Loucy (cell line): ENCODE data around the gene TM9SF3.

Experiments
- H2AFZ ChIP-seq: fragments of 200-600 bp; sonication (generic); 2 replicates; pipeline ENCODE4 v1.6.0; 2016; ENCODE audit warnings: antibody characterized with exemption, mild to moderate bottlenecking, low read length, moderate library complexity
- H3F3A ChIP-seq: fragments of 200-600 bp; 2 replicates; pipeline ENCODE4 v1.6.0; 2016; ENCODE audit warnings: antibody characterized with exemption, low read depth, mild to moderate bottlenecking
- H3K27me3 ChIP-seq: fragments of 200-600 bp; sonication (generic); 2 replicates; pipeline ENCODE4 v1.6.1; 2014; ENCODE audit warnings: low read length, mild to moderate bottlenecking; ENCODE audit not compliant: insufficient read depth, poor library complexity, severe bottlenecking
- H3K36me3 ChIP-seq: fragments of 200-600 bp; sonication (generic); 2 replicates; pipeline ENCODE4 v1.6.1; 2016; ENCODE audit warnings: low read length; ENCODE audit not compliant: insufficient read depth
- H3K4me1 ChIP-seq: fragments of 200-600 bp; sonication (generic); 2 replicates; pipeline ENCODE4 v1.5.1; 2014; ENCODE audit warnings: low read length, mild to moderate bottlenecking; ENCODE audit not compliant: insufficient read depth, poor library complexity, severe bottlenecking
- H3K4me2 ChIP-seq: fragments of 200-600 bp; sonication (generic); 2 replicates; pipeline ENCODE4 v1.6.0; 2014; ENCODE audit warnings: antibody characterized with exemption, low read length, low read depth, mild to moderate bottlenecking; ENCODE audit not compliant: poor library complexity, severe bottlenecking
- H3K4me3 ChIP-seq: fragments of 200-600 bp; sonication (generic); 2 replicates; pipeline ENCODE4 v1.5.1; 2014; ENCODE audit warnings: low read length, mild to moderate bottlenecking, mixed read lengths; ENCODE audit not compliant: poor library complexity, severe bottlenecking
- H3K79me2 ChIP-seq: fragments of 200-600 bp; sonication (generic); 2 replicates; pipeline ENCODE4 v1.6.1; 2014; ENCODE audit warnings: low read length; ENCODE audit not compliant: insufficient read depth
- H3K9ac ChIP-seq: fragments of 200-600 bp; sonication (generic); 2 replicates; pipeline ENCODE4 v1.6.0; 2014; ENCODE audit warnings: mild to moderate bottlenecking, low read depth, low read length, moderate library complexity; ENCODE audit not compliant: poor library complexity, severe bottlenecking
- H3K9me2 ChIP-seq: fragments of 200-600 bp; sonication (generic); replicated peaks from 2 replicates; pipeline ENCODE4 v1.6.1; 2016; ENCODE audit warnings: low read depth, low read length, mixed read lengths
- H3K9me3 ChIP-seq: fragments of 200-600 bp; sonication (generic); 2 replicates; pipeline ENCODE4 v1.6.1; 2014; ENCODE audit warnings: mild to moderate bottlenecking, antibody characterized with exemption, low read length, low read depth; ENCODE audit not compliant: insufficient read depth
- H4K20me1 ChIP-seq: fragments of 200-600 bp; sonication (generic); 2 replicates; pipeline ENCODE4 v1.6.0; 2014; ENCODE audit warnings: antibody characterized with exemption, low read length, mild to moderate bottlenecking; ENCODE audit not compliant: insufficient read depth, poor library complexity, severe bottlenecking
- EZH2phosphoT487 ChIP-seq: fragments of 200-600 bp; IDR thresholded peaks from 2 replicates; pipeline ENCODE4 v1.6.1; 2018; ENCODE audit warnings: antibody characterized with exemption, mild to moderate bottlenecking, moderate library complexity, borderline replicate concordance
- TF ChIP-seq, protein P1 (sequence below): fragments of 200-600 bp; sonication (generic); conservative IDR thresholded peaks from 2 replicates; pipeline ENCODE4 v1.5.1; 2014; ENCODE audit warnings: mild to moderate bottlenecking, antibody characterized with exemption, low read length

Gene TM9SF3

DNA sequence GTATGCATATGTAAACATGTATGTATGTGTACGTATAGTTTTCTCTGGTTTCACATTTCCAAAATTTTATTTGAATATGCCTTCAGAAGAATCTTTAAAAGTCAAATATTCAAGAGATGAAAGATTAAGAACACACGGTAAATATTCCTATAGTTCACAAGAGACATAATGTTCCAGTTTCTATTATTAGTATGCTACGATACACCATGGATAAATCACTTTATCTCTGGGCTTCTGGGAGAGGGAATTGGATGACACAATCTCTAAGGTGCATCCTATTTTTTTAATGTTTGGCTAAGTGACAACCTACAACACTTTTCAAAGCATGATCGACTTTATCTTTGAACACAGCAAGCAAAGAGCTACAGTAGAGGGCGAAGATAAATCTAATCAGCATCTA lies 13.8 kb downstream of the TM9SF3 start:
- Histone ChIP-seq H3K79me2 (peaks cover 99% of the 10 kb centered on the region), H3K36me3 (peaks cover 32% of the 10 kb centered on the region; the same call in 1 of the 2 replicates), H3K4me2 (no peak overlapping the region), H3K27me3 (no peaks in the 10 kb centered on the region), H3K9me2 (no peaks in the 10 kb centered on the region), H3K4me3 (no peak overlapping the region), H3K9ac (no peak overlapping the region), H3K9me3 (no peaks in the 10 kb centered on the region), H3K4me1 (peaks cover 14% of the 10 kb centered on the region), H2AFZ (no peak overlapping the region), H3F3A (no peaks in the 10 kb centered on the region), H4K20me1 (peaks cover 94% of the 10 kb centered on the region)
- TF ChIP-seq, protein P1, sequence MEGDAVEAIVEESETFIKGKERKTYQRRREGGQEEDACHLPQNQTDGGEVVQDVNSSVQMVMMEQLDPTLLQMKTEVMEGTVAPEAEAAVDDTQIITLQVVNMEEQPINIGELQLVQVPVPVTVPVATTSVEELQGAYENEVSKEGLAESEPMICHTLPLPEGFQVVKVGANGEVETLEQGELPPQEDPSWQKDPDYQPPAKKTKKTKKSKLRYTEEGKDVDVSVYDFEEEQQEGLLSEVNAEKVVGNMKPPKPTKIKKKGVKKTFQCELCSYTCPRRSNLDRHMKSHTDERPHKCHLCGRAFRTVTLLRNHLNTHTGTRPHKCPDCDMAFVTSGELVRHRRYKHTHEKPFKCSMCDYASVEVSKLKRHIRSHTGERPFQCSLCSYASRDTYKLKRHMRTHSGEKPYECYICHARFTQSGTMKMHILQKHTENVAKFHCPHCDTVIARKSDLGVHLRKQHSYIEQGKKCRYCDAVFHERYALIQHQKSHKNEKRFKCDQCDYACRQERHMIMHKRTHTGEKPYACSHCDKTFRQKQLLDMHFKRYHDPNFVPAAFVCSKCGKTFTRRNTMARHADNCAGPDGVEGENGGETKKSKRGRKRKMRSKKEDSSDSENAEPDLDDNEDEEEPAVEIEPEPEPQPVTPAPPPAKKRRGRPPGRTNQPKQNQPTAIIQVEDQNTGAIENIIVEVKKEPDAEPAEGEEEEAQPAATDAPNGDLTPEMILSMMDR, result no peak
- TF ChIP-seq EZH2phosphoT487, result no peak

DNA sequence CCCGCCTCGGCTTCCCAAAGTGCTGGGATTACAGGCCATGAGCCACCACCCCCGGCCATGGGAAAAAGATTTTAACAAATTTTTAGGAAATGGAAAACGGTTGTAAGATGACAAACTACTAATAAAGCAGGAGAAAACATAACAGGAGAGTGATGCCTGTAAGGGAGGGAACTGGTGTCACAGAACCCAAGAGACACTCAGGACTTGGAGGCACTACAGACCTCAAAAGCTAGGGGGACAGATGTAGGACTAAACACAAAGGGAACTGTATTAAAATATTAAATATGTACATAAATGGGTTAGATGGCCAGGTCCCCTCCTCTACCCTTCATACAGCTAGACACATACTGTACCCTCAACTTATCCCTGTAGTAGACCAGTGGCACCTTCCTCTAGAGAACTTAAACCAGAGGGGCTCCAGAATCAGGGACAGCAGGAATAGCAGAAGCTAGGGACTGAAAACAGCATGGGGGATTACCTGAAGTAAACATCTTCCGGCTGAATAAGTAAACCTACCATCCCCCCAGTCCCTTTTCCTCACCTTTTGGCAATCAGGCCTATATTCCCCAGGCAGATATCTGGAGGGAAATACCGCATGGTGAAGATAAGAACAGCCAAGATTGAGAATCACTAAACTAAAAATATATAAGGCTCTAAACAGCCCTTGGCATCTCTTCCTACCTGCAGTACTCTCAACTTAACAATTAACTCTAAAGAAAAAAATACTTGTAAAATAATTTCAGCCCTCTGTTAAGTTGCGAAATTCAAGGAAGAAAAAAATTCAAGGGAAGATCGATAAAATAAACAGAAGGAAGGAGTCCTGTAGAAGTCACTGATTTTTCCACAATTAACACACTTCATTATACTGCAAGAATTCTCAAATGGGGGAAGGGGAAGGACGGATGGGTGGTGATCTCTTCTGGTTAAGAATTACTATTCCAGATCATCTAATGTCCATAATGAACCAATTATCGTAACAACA lies 15.5 kb downstream of the TM9SF3 start:
- H3K27me3 ChIP-seq, result no peaks in the 10 kb centered on the region
- H2AFZ ChIP-seq, result no peak overlapping the region
- H3K79me2 ChIP-seq, result peaks cover 97% of the 10 kb centered on the region
- H3K9me2 ChIP-seq, result no peaks in the 10 kb centered on the region
- TF ChIP-seq, protein P1, result no peak
- TF ChIP-seq EZH2phosphoT487, result no peak
- H3K4me3 ChIP-seq, result no peak overlapping the region
- peaks cover 4% of the 10 kb centered on the region for H3K4me1 ChIP-seq
- no peak overlapping the region for H3K9ac ChIP-seq
- H4K20me1 ChIP-seq, result peaks cover 91% of the 10 kb centered on the region
- peaks cover 37% of the 10 kb centered on the region; the same call in 1 of the 2 replicates for H3K36me3 ChIP-seq
- H3F3A ChIP-seq, result no peaks in the 10 kb centered on the region
- H3K9me3 ChIP-seq, result no peaks in the 10 kb centered on the region
- H3K4me2 ChIP-seq, result no peak overlapping the region

DNA sequence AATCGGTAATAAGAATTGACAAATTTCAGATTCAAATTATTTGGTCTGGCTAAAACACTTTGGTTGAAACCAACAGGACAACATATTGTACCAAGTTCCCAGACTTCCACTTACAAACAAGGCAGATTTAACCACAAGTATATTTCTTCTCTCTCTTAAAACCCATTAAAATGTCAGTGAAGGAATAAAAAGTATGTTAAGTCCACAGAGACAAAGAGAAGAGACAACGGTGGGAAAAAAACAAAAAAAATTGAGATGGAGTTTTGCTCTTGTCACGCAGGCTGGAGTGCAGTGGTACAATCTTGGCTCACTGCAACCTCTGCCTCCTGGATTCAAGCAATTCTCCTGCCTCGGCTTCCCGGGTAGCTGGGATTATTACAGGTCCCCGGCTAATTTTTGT lies 16.3 kb downstream of the TM9SF3 start:
- H2AFZ ChIP-seq, result no peak overlapping the region
- no peak overlapping the region for H3K4me3 ChIP-seq
- no peak overlapping the region for H3K4me2 ChIP-seq
- H3K27me3 ChIP-seq, result no peaks in the 10 kb centered on the region
- H3K9me3 ChIP-seq, result no peaks in the 10 kb centered on the region
- TF ChIP-seq, protein P1, result no peak
- H3K9ac ChIP-seq, result no peak overlapping the region
- no peaks in the 10 kb centered on the region for H3K9me2 ChIP-seq
- H3K4me1 ChIP-seq, result peaks cover 1% of the 10 kb centered on the region
- no peaks in the 10 kb centered on the region for H3F3A ChIP-seq
- H3K79me2 ChIP-seq, result peaks cover 91% of the 10 kb centered on the region
- peaks cover 91% of the 10 kb centered on the region for H4K20me1 ChIP-seq
- peaks cover 33% of the 10 kb centered on the region; the same call in 1 of the 2 replicates for H3K36me3 ChIP-seq
